Inflammatory macrophage treated with lipopolysaccharide for 4 hours (primary cell): ENCODE data around the gene UBE2D3.
A peak's percentile ranks its signal among the peaks of the same experiment; 100 is the strongest.
"Not testable (repeated sequence)": the region's sequence is repeated elsewhere in the genome, so short reads cannot be mapped to it uniquely, and the experiment has no call there.

Experiments
- DNase-seq: peaks from one replicate; pipeline ENCODE4 v3.0.0-alpha.2; 2020

The UBE2D3 gene

GRCh38 chr4:102829803-102830202 lies 2.5 kb upstream of the UBE2D3 start:
- no peak for DNase-seq

GRCh38 chr4:102828497-102828808 lies 1.1 kb upstream of the UBE2D3 start:
- no peak for DNase-seq

- peak; percentile 100 for DNase-seq
Measured at GRCh38 chr4:102827674-102828496, 534 bp upstream of the UBE2D3 start.

GRCh38 chr4:102826105-102826889 lies 1.1 kb downstream of the UBE2D3 start:
- peak; percentile 32 for DNase-seq

- peak; percentile 83 for DNase-seq
Measured at GRCh38 chr4:102825261-102826091, 1.9 kb downstream of the UBE2D3 start.

- no peak for DNase-seq
Measured at GRCh38 chr4:102824398-102824797, 3.0 kb downstream of the UBE2D3 start.

- no peak for DNase-seq
Measured at GRCh38 chr4:102823897-102824296, 3.5 kb downstream of the UBE2D3 start.

- DNase-seq = no peak
Measured at GRCh38 chr4:102823464-102823863, 3.9 kb downstream of the UBE2D3 start.

- DNase-seq = no peak
Measured at GRCh38 chr4:102819588-102820365, 7.6 kb downstream of the UBE2D3 start.

GRCh38 chr4:102819100-102819499 lies 8.3 kb downstream of the UBE2D3 start:
- not testable (repeated sequence) for DNase-seq

GRCh38 chr4:102817613-102818268 lies 9.6 kb downstream of the UBE2D3 start:
- DNase-seq = no peak

- DNase-seq = no peak
Measured at GRCh38 chr4:102817021-102817605, 10.2 kb downstream of the UBE2D3 start.

GRCh38 chr4:102815981-102816380 lies 11.4 kb downstream of the UBE2D3 start:
- peak; percentile 47 for DNase-seq

GRCh38 chr4:102809691-102810090 lies 17.7 kb downstream of the UBE2D3 start:
- no peak for DNase-seq

GRCh38 chr4:102809190-102809589 lies 18.2 kb downstream of the UBE2D3 start:
- DNase-seq = no peak

GRCh38 chr4:102808009-102808408 lies 19.3 kb downstream of the UBE2D3 start:
- no peak for DNase-seq

GRCh38 chr4:102807345-102807744 lies 20.0 kb downstream of the UBE2D3 start:
- DNase-seq = no peak

GRCh38 chr4:102799816-102800215 lies 27.5 kb downstream of the UBE2D3 start:
- DNase-seq = no peak

- no peak for DNase-seq
Measured at GRCh38 chr4:102794999-102795398, 32.4 kb downstream of the UBE2D3 start.

GRCh38 chr4:102792361-102792936 lies 34.9 kb downstream of the UBE2D3 start:
- DNase-seq = no peak

- DNase-seq = no peak
Measured at GRCh38 chr4:102791318-102791835, 36.0 kb downstream of the UBE2D3 start.
